Mononuclear cell (primary cell): ENCODE results near the gene FOXA3. TPM values are rescaled to one million over a fixed set of nuclear protein-coding genes. Genes with fewer than 3 reads are reported as not detected.

Experiments
- H3K27me3 ChIP-seq: 2 replicates; pipeline ENCODE4 v1.6.0; 2011; ENCODE audit warnings: low read length, control low read depth; ENCODE audit not compliant: insufficient read depth
- H3K4me1 ChIP-seq: 2 replicates; pipeline ENCODE4 v1.5.1; 2011; ENCODE audit warnings: mild to moderate bottlenecking, low read length, control low read depth; ENCODE audit not compliant: insufficient read depth
- H3K4me3 ChIP-seq: 2 replicates; pipeline ENCODE4 v1.5.1; 2011; ENCODE audit warnings: mild to moderate bottlenecking, low read length, moderate library complexity
- H3K9me3 ChIP-seq: 2 replicates; pipeline ENCODE4 v1.5.1; 2011; ENCODE audit warnings: low read depth, mild to moderate bottlenecking, control low read depth, low read length
- total RNA-seq: library from RNA; depleted of rRNA; stranded (reverse); fragments of >200 nt; gene quantifications from one replicate; pipeline ENCODE4 v1.2.3, GENCODE V29; 2012

FOXA3 gene
- total RNA-seq, 1 donor: not detected

- Histone ChIP-seq H3K9me3 (no peaks in the 10 kb centered on the region), H3K4me1 (peaks cover 4% of the 10 kb centered on the region), H3K4me3 (no peak overlapping the region), H3K27me3 (peaks cover 14% of the 10 kb centered on the region)
Measured at GRCh38 chr19:45876411-45877197, 12.5 kb downstream of the FOXA3 start.

GRCh38 chr19:45878043-45878794 is 14.1 kb downstream of the FOXA3 start:
- Histone ChIP-seq H3K9me3 (no peaks in the 10 kb centered on the region), H3K27me3 (peaks cover 14% of the 10 kb centered on the region), H3K4me3 (no peak overlapping the region), H3K4me1 (peaks cover 12% of the 10 kb centered on the region)

GRCh38 chr19:45879055-45879454 is 14.9 kb downstream of the FOXA3 start:
- H3K4me3 ChIP-seq: no peak overlapping the region
- H3K9me3 ChIP-seq: no peaks in the 10 kb centered on the region
- peaks cover 18% of the 10 kb centered on the region for H3K4me1 ChIP-seq
- H3K27me3 ChIP-seq: peaks cover 14% of the 10 kb centered on the region

- Histone ChIP-seq H3K4me1 (peaks cover 28% of the 10 kb centered on the region), H3K4me3 (no peak overlapping the region), H3K9me3 (no peaks in the 10 kb centered on the region), H3K27me3 (peaks cover 14% of the 10 kb centered on the region)
Measured at GRCh38 chr19:45879971-45880370, 15.8 kb downstream of the FOXA3 start.

GRCh38 chr19:45881082-45881908 is 17.2 kb downstream of the FOXA3 start:
- Histone ChIP-seq H3K4me1 (peaks cover 33% of the 10 kb centered on the region), H3K9me3 (no peaks in the 10 kb centered on the region), H3K27me3 (peaks cover 6% of the 10 kb centered on the region), H3K4me3 (no peak overlapping the region)

- Histone ChIP-seq H3K4me3 (no peak overlapping the region), H3K27me3 (peaks cover 3% of the 10 kb centered on the region), H3K4me1 (peaks cover 33% of the 10 kb centered on the region), H3K9me3 (no peaks in the 10 kb centered on the region)
Measured at GRCh38 chr19:45881909-45882528, 17.9 kb downstream of the FOXA3 start.

- Histone ChIP-seq H3K4me1 (peaks cover 35% of the 10 kb centered on the region), H3K4me3 (peak overlapping the region; percentile 15), H3K9me3 (no peaks in the 10 kb centered on the region), H3K27me3 (no peaks in the 10 kb centered on the region)
Measured at GRCh38 chr19:45882652-45883585, 18.8 kb downstream of the FOXA3 start.

GRCh38 chr19:45883586-45883880 is 19.4 kb downstream of the FOXA3 start:
- Histone ChIP-seq H3K4me1 (peaks cover 35% of the 10 kb centered on the region), H3K9me3 (no peaks in the 10 kb centered on the region), H3K4me3 (no peak overlapping the region), H3K27me3 (no peaks in the 10 kb centered on the region)

GRCh38 chr19:45883881-45884681 is 20.0 kb downstream of the FOXA3 start:
- Histone ChIP-seq H3K27me3 (no peaks in the 10 kb centered on the region), H3K9me3 (no peaks in the 10 kb centered on the region), H3K4me3 (no peak overlapping the region), H3K4me1 (peaks cover 35% of the 10 kb centered on the region)

GRCh38 chr19:45884682-45885555 is 20.8 kb downstream of the FOXA3 start:
- peak overlapping the region; percentile 65 for H3K4me3 ChIP-seq
- no peaks in the 10 kb centered on the region for H3K9me3 ChIP-seq
- H3K4me1 ChIP-seq: peaks cover 35% of the 10 kb centered on the region
- H3K27me3 ChIP-seq: no peaks in the 10 kb centered on the region

- Histone ChIP-seq H3K4me1 (peaks cover 35% of the 10 kb centered on the region), H3K4me3 (peak within 1 kb of the TSS; percentile 65), H3K27me3 (no peaks in the 10 kb centered on the region), H3K9me3 (no peaks in the 10 kb centered on the region)
Measured at GRCh38 chr19:45885556-45886426, 21.7 kb downstream of the FOXA3 start, which contains the start of gene IRF2BP1. Gene IRF2BP1 (minus strand): TSS chr19:45886141. CDS start chr19:45885774, 367 bp downstream.
